Spinal cord (tissue), 10 donors: ENCODE results near the gene WFDC12. TPM values are rescaled to one million over a fixed set of nuclear protein-coding genes. Genes with fewer than 3 reads are reported as not detected.

Experiments used
- DNase-seq, 6 donors: peaks; one replicate each; pipeline versions ENCODE4 v3.0.0 to v3.0.0-alpha.2; 2013 to 2015; ENCODE audit warnings: low spot score in 6 of 6, low read depth in 4 of 6
- H3K27ac ChIP-seq: one replicate; pipeline ENCODE4 v1.5.1; 2013; ENCODE audit warnings: low read depth, low read length, control low read depth
- H3K27me3 ChIP-seq: one replicate; pipeline ENCODE4 v1.6.1; 2013; ENCODE audit warnings: low read length; ENCODE audit not compliant: control insufficient read depth, insufficient read depth
- H3K36me3 ChIP-seq: one replicate; pipeline ENCODE4 v1.6.1; 2013; ENCODE audit warnings: low read length; ENCODE audit not compliant: control insufficient read depth, insufficient read depth
- H3K4me1 ChIP-seq: one replicate; pipeline ENCODE4 v1.6.1; 2013; ENCODE audit warnings: low read length; ENCODE audit not compliant: control insufficient read depth, insufficient read depth
- H3K4me3 ChIP-seq: one replicate; pipeline ENCODE4 v1.5.1; 2013; ENCODE audit warnings: low read depth, low read length, control low read depth
- H3K9me3 ChIP-seq: one replicate; pipeline ENCODE4 v1.6.1; 2013; ENCODE audit warnings: low read length; ENCODE audit not compliant: control insufficient read depth, insufficient read depth
- WGBS: methylation state at CpG from one replicate; pipeline ENCODE4 v1.1.5; 2013; ENCODE audit warnings: missing lambda C conversion rate; ENCODE audit not compliant: insufficient coverage; 5-methylcytosine and 5-hydroxymethylcytosine counted together
- polyA plus RNA-seq, 2 donors: library from polyadenylated mRNA; unstranded; fragments of 120-200 nt; gene quantifications; one replicate each; pipeline ENCODE4 v1.2.1, GENCODE V29; 2013; ENCODE audit not compliant: insufficient read length in 2 of 2
- total RNA-seq, 2 donors: library from RNA; depleted of rRNA in 1 of 2; stranded (reverse); fragments of 120-200 nt in 1 of 2; fragments of >200 nt in 1 of 2; gene quantifications; one replicate each; pipeline versions ENCODE4 v1.2.3 to v1.2.4, GENCODE V29; 2013 to 2014
- donor health status: healthy.

Gene WFDC12
- total and polyA plus RNA-seq, 4 donors, result not detected

DNA sequence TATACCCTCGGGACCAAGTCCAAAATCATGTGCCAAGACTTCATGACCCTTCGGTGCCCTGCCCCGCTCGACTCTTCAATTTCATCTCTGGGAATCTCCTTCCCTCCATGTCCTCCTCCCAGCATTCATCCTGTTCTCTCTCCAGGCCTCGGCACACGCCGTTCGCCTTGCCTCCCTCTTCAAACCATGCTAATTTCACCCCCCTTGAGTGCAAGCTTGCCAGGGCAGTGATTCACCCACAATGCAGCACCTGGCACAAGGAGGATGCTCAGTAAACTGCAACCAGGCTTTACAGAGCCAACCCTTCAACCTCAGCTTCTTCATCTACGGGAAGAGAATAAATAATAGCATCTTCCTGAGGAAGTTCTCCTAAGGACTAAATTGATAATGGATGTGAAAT lies 27.5 kb downstream of the WFDC12 start:
- DNase-seq, result no peak
- Histone ChIP-seq H3K4me3 (no peak overlapping the region), H3K4me1 (peaks cover 29% of the 10 kb centered on the region), H3K27ac (no peak overlapping the region), H3K27me3 (peaks cover 38% of the 10 kb centered on the region), H3K36me3 (peaks cover 3% of the 10 kb centered on the region), H3K9me3 (no peaks in the 10 kb centered on the region)
- 68% methylated on average over 8 of the region's 9 CpGs for WGBS

DNA sequence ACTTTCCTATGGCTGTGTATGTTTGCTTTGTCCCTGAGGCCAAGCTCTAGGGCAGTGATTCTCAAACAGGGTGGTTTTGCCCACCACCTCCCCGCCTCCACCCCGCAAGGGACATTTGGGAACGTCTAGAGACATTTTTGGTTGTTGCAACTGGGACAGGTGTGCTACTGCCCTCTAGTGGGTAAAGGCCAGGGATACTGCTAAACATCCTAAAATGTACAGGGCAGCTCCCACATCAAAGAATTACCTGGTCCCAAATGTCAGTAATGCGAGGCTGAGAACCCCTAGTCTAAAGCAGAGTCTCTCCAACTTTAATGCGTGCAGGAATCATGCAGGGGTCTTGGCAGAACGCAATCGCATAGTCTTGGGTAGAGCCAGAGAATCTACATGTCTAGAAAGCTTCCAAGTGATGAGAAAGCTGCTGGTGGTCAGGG lies 28.4 kb downstream of the WFDC12 start:
- DNase-seq, result peak in 5 of 6 donors; percentile 36 to 82 (median 52)
- Histone ChIP-seq H3K27me3 (peaks cover 33% of the 10 kb centered on the region), H3K9me3 (no peaks in the 10 kb centered on the region), H3K4me3 (no peak overlapping the region), H3K4me1 (peaks cover 25% of the 10 kb centered on the region), H3K36me3 (peaks cover 3% of the 10 kb centered on the region), H3K27ac (no peak overlapping the region)
- 13% methylated on average over 4 of the region's 7 CpGs for WGBS

DNA sequence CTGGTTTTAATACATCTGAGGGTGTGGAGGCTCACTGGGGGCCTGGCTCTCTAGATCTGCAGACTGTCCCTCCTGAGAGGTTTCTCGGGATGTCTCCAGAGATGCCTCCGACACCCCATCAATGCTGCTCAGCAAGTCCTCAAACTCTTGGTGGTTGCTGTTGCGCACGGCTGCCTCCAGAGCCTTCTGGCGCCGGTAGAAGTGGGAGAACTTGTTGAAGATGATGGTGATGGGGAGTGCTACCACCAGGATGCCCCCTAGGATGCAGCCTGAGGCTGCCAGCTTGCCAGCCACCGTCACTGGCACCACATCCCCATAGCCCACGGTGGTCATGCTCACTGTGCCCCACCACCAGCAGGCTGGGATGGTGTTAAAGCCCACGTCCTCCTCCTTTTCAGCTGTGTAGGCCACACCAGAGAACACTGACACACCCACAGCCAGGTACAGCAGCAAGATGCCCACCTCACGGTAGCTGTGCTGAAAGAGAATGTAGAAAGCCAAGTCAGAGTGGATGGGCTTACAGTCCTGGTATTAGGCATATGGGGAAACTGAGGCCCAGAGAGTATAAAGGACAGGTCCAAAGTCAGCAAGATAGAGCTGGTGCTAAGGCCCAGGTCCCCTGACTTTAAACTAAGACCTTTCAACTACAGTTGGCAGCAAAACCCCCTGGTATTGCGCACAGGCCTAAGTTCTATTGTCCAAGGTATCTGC lies 29.2 kb downstream of the WFDC12 start:
- Histone ChIP-seq H3K4me3 (no peak overlapping the region), H3K9me3 (no peaks in the 10 kb centered on the region), H3K27ac (no peak overlapping the region), H3K36me3 (peaks cover 3% of the 10 kb centered on the region), H3K27me3 (peaks cover 25% of the 10 kb centered on the region), H3K4me1 (peaks cover 21% of the 10 kb centered on the region)
- DNase-seq, result no peak
- WGBS, result 92% methylated on average over 9 of the region's 11 CpGs

DNA sequence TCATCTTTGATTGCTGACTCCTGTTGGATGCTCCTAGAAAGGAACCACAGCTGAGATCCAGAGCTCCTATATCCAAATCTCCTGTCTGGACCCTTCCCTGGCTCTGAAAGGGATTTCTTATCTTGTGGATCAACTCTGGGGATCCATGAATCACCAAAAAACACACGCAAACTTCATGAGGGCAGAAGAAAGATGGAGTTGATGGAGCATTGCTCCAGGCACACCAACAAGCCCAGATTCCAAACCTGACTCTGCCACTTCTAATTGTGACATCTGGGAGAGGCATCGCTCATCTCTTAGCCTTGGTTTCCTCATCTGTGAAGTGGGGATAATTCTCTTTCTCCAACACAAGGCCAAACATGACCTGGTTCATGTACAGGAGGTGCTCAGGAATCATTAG lies 30.1 kb downstream of the WFDC12 start:
- H3K9me3 ChIP-seq, result no peaks in the 10 kb centered on the region
- H3K36me3 ChIP-seq, result peaks cover 3% of the 10 kb centered on the region
- 100% methylated on average over 1 of the region's 2 CpGs for WGBS
- no peak overlapping the region for H3K27ac ChIP-seq
- DNase-seq, result no peak
- H3K4me1 ChIP-seq, result peaks cover 21% of the 10 kb centered on the region
- H3K27me3 ChIP-seq, result peaks cover 17% of the 10 kb centered on the region
- no peak overlapping the region for H3K4me3 ChIP-seq

DNA sequence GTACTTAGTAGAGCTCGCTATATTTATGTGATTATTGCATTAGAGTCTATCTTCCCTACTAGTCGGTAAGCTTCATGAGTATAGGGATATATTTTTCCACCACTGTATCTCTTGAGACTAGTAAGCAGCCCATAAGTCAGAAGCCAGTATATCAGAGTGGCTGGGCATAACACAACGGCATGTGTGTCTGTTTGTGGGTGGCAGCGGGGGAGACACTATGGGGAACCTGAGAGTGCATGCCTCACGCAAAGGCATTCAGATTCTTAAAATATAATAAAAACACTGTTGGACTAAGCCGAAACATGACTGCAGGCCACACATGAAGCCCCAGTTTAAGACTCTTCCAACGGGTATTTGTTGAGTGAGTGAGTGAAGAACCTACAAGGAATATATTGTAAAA lies 31.4 kb downstream of the WFDC12 start:
- Histone ChIP-seq H3K9me3 (no peaks in the 10 kb centered on the region), H3K27ac (no peak overlapping the region), H3K4me1 (peaks cover 18% of the 10 kb centered on the region), H3K36me3 (no peaks in the 10 kb centered on the region), H3K4me3 (no peak overlapping the region), H3K27me3 (peaks cover 5% of the 10 kb centered on the region)
- DNase-seq, result no peak
- 80% methylated on average over 2 of the region's 7 CpGs for WGBS

DNA sequence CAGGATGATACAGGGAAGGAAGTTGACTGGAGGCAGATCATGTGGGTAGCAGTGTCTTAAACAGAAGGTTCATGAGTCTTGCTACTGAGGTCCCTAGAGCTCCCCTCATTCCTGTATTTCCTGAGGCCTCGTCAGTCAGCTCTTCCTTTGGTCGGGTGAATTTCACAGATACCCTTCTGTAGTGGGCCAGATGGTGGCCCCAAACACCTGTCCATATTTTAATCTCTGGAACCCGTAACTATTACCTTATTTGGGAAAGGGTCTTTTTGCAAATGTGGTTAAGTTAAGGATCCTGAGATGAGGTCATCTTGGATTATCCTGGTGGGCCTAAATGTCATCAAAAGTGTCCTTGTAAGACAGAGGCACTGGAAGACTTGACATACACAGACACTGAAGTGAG lies 32.9 kb downstream of the WFDC12 start:
- Histone ChIP-seq H3K4me1 (peaks cover 9% of the 10 kb centered on the region), H3K36me3 (no peaks in the 10 kb centered on the region), H3K4me3 (no peak overlapping the region), H3K27ac (no peak overlapping the region), H3K9me3 (no peaks in the 10 kb centered on the region), H3K27me3 (no peaks in the 10 kb centered on the region)
- no peak for DNase-seq
- 100% methylated on average over 1 of the region's 3 CpGs for WGBS

DNA sequence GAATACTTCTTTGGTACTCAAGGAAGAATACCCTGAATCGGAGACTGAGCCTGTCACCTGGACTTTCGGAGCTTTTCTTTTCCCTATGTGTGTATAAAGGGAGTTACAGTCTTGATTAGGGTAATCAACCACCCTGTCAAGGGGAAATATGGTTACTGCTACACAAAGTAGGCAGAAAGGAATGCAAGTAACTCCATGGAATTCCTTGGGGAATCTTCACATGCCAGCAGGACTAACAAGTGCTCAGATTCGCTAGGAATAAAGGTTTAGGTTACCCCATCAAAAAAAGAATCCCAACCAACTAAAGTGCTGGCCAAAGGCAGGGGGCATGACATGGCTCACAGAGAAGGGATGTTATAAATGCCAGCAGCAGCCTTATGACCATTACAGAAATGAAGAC lies 33.8 kb downstream of the WFDC12 start:
- Histone ChIP-seq H3K4me1 (peaks cover 4% of the 10 kb centered on the region), H3K27ac (no peak overlapping the region), H3K4me3 (no peak overlapping the region), H3K27me3 (no peaks in the 10 kb centered on the region), H3K9me3 (no peaks in the 10 kb centered on the region), H3K36me3 (no peaks in the 10 kb centered on the region)
- WGBS, result 93% methylated on average over 3 of the region's 3 CpGs
- DNase-seq, result no peak

DNA sequence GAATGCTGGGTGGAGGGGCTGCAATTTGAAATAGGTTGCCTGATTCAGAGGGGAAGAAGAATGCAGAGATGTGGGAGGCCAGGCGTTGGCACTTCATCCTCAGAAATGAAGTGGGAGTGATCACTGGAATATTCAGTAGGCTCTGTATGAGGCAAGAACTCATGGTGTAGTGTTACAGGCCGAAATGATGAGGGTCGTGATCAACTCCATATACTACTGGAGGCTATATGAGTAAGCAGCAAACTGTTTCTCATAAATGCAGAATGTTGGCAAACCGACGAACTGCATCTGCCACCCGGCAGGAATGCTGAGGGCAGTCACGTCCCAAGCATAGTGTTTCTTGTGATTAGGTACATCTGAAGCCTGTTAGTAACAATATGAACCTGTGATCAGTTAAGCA lies 36.0 kb downstream of the WFDC12 start:
- 45% methylated on average over 1 of the region's 7 CpGs for WGBS
- H3K4me1 ChIP-seq, result no peaks in the 10 kb centered on the region
- no peaks in the 10 kb centered on the region for H3K9me3 ChIP-seq
- H3K4me3 ChIP-seq, result no peak overlapping the region
- H3K27ac ChIP-seq, result no peak overlapping the region
- no peak for DNase-seq
- no peaks in the 10 kb centered on the region for H3K36me3 ChIP-seq
- no peaks in the 10 kb centered on the region for H3K27me3 ChIP-seq

DNA sequence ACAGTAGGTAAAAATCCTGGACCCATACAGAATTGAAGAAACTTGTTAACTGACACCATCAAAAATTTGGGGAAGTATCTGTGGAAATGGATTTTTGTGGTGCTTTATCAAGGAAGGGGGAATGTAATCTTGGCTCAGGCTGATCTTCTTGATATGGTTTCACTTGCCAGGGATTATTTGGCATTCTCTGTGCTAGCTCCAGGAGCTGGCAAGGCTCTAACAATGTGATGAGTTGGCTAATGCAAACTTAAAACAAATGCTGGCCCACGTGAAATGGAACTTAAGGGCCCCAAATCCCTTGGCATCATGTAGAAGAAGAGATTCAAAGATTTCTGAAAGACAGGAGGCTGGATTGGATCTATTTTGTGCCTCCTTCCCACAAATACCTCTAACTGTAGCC lies 36.5 kb downstream of the WFDC12 start:
- Histone ChIP-seq H3K36me3 (no peaks in the 10 kb centered on the region), H3K4me1 (no peaks in the 10 kb centered on the region), H3K27ac (no peak overlapping the region), H3K4me3 (no peak overlapping the region), H3K27me3 (no peaks in the 10 kb centered on the region), H3K9me3 (no peaks in the 10 kb centered on the region)
- peak in 1 of 6 donors; percentile 57 for DNase-seq
- whole genome bisulfite sequencing, result no CpG with 5 or more reads among the region's 1 CpG

DNA sequence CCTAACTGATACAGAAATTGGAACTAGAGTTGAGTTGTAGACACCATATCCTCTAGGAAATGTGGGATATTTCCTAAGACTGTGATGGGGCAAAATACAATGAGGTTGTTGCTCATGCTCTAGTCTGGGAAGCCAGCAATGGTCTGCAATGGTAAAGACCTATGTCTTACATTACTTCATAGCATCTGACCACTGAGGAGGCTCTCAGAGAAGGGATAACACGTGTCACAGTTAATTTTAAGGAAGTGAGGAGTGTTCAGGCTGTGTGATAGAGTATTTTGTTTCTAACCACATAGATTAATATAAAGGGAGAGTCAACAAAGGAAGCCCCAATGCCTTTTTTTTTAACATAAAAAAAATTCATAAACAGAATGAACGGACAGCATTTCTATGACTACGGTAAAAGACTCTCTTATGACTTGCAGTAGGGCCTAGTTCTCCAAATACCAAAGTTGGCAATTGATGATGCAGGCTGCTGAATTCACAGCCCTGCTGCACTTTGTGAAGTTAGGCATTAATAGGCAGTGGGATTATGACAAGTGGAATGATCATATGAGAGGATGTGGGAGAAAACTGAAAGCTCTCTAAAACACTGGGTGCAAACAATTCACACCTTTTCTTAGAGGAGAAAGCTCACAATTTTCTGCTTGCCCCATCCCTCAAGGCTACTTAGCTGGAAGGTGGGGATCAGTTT lies 37.0 kb downstream of the WFDC12 start:
- Histone ChIP-seq H3K27me3 (no peaks in the 10 kb centered on the region), H3K9me3 (no peaks in the 10 kb centered on the region), H3K36me3 (no peaks in the 10 kb centered on the region), H3K4me3 (no peak overlapping the region), H3K4me1 (no peaks in the 10 kb centered on the region), H3K27ac (no peak overlapping the region)
- WGBS, result no CpG with 5 or more reads among the region's 3 CpGs
- no peak for DNase-seq
